GM18951 (cell line): ENCODE results near the gene RNF220.

Experiments
- POLR2A ChIP-seq: IDR thresholded peaks from 4 replicates; pipeline ENCODE4 v1.6.1; 2011; ENCODE audit warnings: mild to moderate bottlenecking; ENCODE audit not compliant: insufficient read length, insufficient read depth; ENCODE audit errors: extremely low read depth
- in situ Hi-C: fragments of 300-500 bp; cut with MboI; formaldehyde crosslinking; loops from one replicate; pipeline ENCODE4 v1.12.0; 2022; ENCODE audit warnings: low sequenced_read_pairs, mixed read lengths, inconsistent platforms; ENCODE audit not compliant: unreplicated experiment

Gene RNF220

GRCh38 chr1:44412601-44413000 is 7.5 kb downstream of the RNF220 start:
- in situ Hi-C loops: no loop called here
- TF ChIP-seq POLR2A: no peak

GRCh38 chr1:44413740-44414139 is 8.7 kb downstream of the RNF220 start:
- TF ChIP-seq POLR2A: no peak
- in situ Hi-C loops: no loop called here

GRCh38 chr1:44415013-44415412 is 10.0 kb downstream of the RNF220 start:
- TF ChIP-seq POLR2A: no peak
- in situ Hi-C loops: no loop called here

- TF ChIP-seq POLR2A: no peak
- in situ Hi-C loops: no loop called here
Observed at GRCh38 chr1:44416408-44416807, 11.4 kb downstream of the RNF220 start.

- in situ Hi-C loops: no loop called here
- no peak for TF ChIP-seq POLR2A
Observed at GRCh38 chr1:44417351-44418021, 12.4 kb downstream of the RNF220 start.

- in situ Hi-C loops: no loop called here
Observed at GRCh38 chr1:44418022-44418673, 13.1 kb downstream of the RNF220 start.

GRCh38 chr1:44419901-44420300 is 14.8 kb downstream of the RNF220 start:
- no peak for TF ChIP-seq POLR2A
- in situ Hi-C loops: no loop called here

More at GRCh38 chr1:44418022-44418673, 13.1 kb downstream of the RNF220 start:
- no peak for TF ChIP-seq POLR2A

- in situ Hi-C loops: no loop called here
- no peak for TF ChIP-seq POLR2A
Observed at GRCh38 chr1:44420535-44420934, 15.5 kb downstream of the RNF220 start.

- TF ChIP-seq POLR2A: no peak
- in situ Hi-C loops: no loop called here
Observed at GRCh38 chr1:44421446-44421884, 16.4 kb downstream of the RNF220 start.

- in situ Hi-C loops: no loop called here
- no peak for TF ChIP-seq POLR2A
Observed at GRCh38 chr1:44422161-44422560, 17.1 kb downstream of the RNF220 start.

- in situ Hi-C loops: no loop called here
- TF ChIP-seq POLR2A: no peak
Observed at GRCh38 chr1:44423591-44424537, 18.8 kb downstream of the RNF220 start.

GRCh38 chr1:44424747-44425146 is 19.7 kb downstream of the RNF220 start:
- in situ Hi-C loops: no loop called here

More at GRCh38 chr1:44424747-44425146, 19.7 kb downstream of the RNF220 start:
- no peak for TF ChIP-seq POLR2A
